Stimulated activated effector memory CD8-positive, alpha-beta T cell treated with anti-CD3 and anti-CD28 coated beads, Interleukin-12 subunit alpha, Interleukin-12 subunit beta, amount 100 ng/mL, for 72 hours (primary cell): ENCODE results near the gene CASP8AP2.
"Not testable (repeated sequence)": the region's sequence is repeated elsewhere in the genome, so short reads cannot be mapped to it uniquely, and the experiment has no call there.

Experiments used
- ATAC-seq: fragments of 150-1000 bp; cut with Tn5 transposase; 2 replicates; pipeline ENCODE4 v1.10.0; 2021
- DNase-seq, 2 donors: peaks; one replicate each; pipeline ENCODE4 v3.0.0; 2021 to 2022; ENCODE audit warnings: low spot score in 2 of 2
- H3K27ac Mint-ChIP-seq: one replicate; pipeline ENCODE4 v1.8.0; 2022; ENCODE audit warnings: mild to moderate bottlenecking, mixed read lengths
- H3K36me3 Mint-ChIP-seq: one replicate; pipeline ENCODE4 v1.8.0; 2022; ENCODE audit warnings: mild to moderate bottlenecking, mixed read lengths
- H3K4me1 Mint-ChIP-seq: one replicate; pipeline ENCODE4 v1.8.0; 2022; ENCODE audit warnings: mixed read lengths
- H3K4me3 Mint-ChIP-seq: one replicate; pipeline ENCODE4 v1.8.0; 2022; ENCODE audit warnings: mild to moderate bottlenecking, mixed read lengths
- H3K9me3 Mint-ChIP-seq: one replicate; pipeline ENCODE4 v1.8.0; 2022; ENCODE audit warnings: mixed read lengths

CASP8AP2 gene

DNA sequence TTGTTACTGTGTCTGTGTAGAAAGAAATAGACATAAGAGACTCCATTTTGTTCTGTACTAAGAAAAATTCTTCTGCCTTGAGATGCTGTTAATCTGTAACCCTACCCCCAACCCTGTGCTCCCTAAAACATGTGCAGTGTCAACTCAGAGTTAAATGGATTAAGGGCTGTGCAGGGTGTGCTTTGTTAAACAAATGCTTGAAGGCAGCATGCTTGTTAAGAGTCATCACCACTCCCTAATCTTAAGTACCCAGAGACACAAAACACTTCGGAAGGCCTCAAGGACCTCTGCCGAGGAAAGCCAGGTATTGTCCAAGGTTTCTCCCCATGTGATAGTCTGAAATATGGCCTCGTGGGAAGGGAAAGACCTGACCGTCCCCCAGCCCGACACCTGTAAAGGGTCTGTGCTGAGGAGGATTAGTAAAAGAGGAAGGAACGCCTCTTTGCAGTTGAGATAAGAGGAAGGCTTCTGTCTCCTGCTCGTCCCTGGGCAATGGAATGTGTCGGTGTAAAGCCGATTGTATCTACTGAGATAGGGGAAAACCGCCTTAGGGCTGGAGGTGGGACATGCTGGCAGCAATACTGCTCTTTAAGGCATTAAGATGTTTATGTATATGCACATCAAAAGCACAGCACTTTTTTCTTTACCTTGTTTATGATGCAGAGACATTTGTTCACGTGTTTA is 61.3 kb downstream of the CASP8AP2 start:
- not testable (repeated sequence) for H3K9me3 Mint-ChIP-seq, H3K4me1 Mint-ChIP-seq, ATAC-seq, H3K36me3 Mint-ChIP-seq, DNase-seq, H3K27ac Mint-ChIP-seq, H3K4me3 Mint-ChIP-seq

DNA sequence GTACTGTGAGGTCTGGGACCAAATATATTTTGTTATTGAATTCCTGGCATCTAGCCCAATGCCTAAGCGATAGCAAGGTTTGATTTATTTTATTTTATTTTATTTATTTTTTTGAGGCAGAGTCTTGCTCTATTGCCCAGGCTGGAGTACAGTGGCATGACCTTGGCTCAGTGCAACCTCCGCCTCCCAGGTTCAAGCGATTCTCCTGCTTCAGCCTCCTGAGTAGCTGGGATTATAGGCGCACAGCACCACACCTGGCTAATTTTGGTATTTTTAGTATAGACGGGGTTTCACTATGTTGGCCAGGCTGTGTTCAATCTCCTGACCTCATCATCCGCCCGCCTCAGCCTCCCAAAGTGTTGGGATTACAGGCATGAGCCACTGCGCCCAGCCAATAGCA is 62.9 kb downstream of the CASP8AP2 start:
- not testable (repeated sequence) for ATAC-seq, H3K27ac Mint-ChIP-seq, DNase-seq, H3K4me1 Mint-ChIP-seq, H3K9me3 Mint-ChIP-seq, H3K36me3 Mint-ChIP-seq, H3K4me3 Mint-ChIP-seq

DNA sequence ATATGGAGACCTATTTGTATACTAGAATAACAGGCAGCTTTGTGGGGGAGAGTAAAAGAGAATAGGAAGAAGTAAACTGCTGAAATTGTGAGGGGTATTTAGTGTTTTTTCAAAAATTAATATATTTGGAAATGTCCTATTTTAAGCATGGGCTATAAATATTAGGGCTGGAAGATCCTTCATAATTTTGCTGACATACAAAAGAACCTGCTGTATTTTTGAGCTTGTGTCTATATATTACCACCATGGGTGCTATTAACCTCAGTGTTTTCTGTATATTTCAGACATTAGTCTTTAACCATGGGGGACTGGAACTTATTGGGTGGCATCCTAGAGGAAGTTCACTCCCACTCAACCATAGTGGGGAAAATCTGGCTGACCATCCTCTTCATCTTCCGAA is 64.5 kb downstream of the CASP8AP2 start, which contains the start of gene GJA10:
Gene GJA10, plus strand, starts transcription at position 301 of the 400 bp plus-strand sequence. Its CDS starts 0 bp downstream, at position 301.
- Mint-ChIP-seq H3K4me3 (no peak within 1 kb of the TSS), H3K4me1 (peaks cover under 1% of the 10 kb centered on the region), H3K9me3 (no peaks in the 10 kb centered on the region), H3K36me3 (no peaks in the 10 kb centered on the region), H3K27ac (no peak within 1 kb of the TSS)
- ATAC-seq: no peak
- DNase-seq: no peak

DNA sequence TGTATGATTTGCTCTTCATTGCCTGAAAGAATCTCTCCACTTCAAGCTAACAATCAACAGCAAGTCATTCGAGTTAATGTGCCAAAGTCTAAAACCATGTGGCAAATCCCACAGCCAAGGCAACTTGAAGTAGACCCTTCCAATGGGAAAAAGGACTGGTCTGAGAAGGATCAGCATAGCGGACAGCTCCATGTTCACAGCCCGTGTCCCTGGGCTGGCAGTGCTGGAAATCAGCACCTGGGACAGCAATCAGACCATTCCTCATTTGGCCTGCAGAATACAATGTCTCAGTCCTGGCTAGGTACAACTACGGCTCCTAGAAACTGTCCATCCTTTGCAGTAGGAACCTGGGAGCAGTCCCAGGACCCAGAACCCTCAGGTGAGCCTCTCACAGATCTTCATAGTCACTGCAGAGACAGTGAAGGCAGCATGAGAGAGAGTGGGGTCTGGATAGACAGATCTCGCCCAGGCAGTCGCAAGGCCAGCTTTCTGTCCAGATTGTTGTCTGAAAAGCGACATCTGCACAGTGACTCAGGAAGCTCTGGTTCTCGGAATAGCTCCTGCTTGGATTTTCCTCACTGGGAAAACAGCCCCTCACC is 65.7 kb downstream of the CASP8AP2 start:
- H3K4me3 Mint-ChIP-seq: no peak overlapping the region
- no peaks in the 10 kb centered on the region for H3K4me1 Mint-ChIP-seq
- H3K9me3 Mint-ChIP-seq: no peaks in the 10 kb centered on the region
- ATAC-seq (no peak), DNase-seq (no peak)
- no peak overlapping the region for H3K27ac Mint-ChIP-seq
- H3K36me3 Mint-ChIP-seq: no peaks in the 10 kb centered on the region

DNA sequence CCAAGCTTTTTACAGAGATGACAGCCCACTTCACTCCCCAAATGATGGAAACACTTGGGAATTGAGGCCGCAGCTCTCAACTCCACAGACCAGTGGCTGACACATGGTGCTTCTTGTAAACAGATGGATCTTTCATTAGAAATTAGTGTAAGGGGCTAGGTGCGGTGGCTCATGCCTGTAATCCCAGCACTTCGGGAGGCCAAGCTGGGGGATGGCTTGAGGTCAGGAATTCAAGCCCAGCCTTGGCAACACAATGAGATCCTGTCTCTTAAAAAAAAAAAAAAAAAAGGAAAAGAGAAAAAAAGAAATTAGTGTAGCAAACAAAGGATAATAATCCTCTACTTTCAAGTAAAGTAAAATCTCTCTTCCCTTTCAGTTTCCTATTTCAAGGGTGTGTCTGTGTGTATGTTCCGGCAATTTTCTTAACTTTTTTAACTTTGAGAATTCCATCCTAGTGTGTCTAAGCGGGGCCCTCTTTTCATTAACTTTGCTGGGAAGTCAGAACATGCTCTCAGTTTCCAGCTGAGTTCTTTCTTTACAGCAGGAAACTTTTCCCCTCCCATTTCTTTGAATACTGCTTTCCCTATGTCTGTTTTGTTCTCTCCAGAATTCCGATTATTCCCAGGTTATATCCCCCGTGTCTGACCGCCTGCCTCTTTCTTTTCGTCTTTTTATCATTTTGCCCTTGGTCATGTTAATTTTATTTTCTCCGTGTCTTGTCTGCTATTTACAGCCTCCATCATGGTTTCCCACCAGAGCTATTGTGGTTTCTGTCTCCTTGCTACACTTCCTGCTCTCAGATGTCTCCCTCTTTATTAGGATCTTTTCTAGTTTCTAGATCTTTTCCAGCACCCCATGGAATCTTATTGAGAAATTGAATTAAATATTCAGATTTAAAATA is 80.6 kb downstream of the CASP8AP2 start:
- not testable (repeated sequence) for H3K4me1 Mint-ChIP-seq, H3K27ac Mint-ChIP-seq, ATAC-seq, H3K4me3 Mint-ChIP-seq, H3K9me3 Mint-ChIP-seq, DNase-seq, H3K36me3 Mint-ChIP-seq

DNA sequence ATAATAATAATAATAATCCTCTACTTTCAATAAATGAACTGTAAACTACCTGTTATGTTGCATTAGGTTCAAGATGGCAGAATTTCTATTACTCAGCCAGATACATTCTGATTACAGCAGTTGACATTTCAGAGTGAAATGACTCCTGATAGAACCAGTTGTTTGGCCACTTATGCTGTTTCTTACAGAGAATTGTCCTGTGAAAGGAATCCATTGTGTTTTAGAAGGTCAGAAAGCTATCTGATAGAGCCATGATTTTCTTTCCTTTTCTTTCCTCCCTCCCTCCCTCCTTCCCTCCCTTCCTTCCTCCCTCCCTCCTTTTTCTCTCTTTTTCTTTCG is 81.2 kb downstream of the CASP8AP2 start:
- no peaks in the 10 kb centered on the region for H3K36me3 Mint-ChIP-seq
- H3K4me3 Mint-ChIP-seq: no peak overlapping the region
- no peak for DNase-seq
- H3K27ac Mint-ChIP-seq: no peak overlapping the region
- H3K9me3 Mint-ChIP-seq: peaks cover 5% of the 10 kb centered on the region
- no peaks in the 10 kb centered on the region for H3K4me1 Mint-ChIP-seq
- ATAC-seq: no peak

DNA sequence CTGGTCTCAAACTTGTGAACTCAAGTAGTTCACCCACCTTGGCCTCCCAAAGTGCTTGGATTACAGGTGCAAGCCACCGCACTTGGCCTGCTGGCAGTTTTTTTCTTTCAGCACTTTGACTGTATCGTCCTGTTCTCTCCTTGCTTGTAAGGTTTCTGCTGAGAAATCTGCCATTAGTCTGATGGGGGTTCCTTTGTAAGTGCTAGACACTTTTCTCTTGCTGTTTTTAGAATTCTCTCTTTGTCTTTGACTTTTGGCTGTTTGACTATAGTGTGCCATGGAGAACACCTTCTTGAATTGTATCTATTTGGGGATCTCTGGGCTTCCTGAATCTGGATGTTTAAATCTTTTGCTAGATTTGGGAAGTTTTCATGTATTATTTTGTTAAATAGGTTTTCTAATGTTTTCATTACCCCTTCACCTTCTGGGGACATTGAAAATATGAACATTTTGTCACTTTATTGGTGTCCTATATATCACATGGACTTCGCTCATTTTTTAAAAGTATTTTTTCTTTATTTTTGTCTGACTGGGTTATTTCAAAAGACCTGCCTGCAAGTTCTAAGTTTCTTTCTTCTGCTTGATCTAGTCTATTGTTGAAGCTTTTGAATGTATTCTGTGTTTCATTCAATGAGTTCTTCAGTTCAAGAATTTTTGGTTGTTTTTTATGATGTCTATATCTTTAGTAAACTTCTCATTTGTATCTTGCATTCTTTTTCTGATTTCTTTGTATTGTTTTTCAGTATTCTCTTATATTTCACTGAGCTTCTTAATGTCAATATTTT is 86.6 kb downstream of the CASP8AP2 start:
- ATAC-seq (no peak), DNase-seq (no peak)
- no peak overlapping the region for H3K4me3 Mint-ChIP-seq
- H3K9me3 Mint-ChIP-seq: peaks cover 17% of the 10 kb centered on the region
- no peaks in the 10 kb centered on the region for H3K36me3 Mint-ChIP-seq
- H3K27ac Mint-ChIP-seq: no peak overlapping the region
- H3K4me1 Mint-ChIP-seq: no peaks in the 10 kb centered on the region

DNA sequence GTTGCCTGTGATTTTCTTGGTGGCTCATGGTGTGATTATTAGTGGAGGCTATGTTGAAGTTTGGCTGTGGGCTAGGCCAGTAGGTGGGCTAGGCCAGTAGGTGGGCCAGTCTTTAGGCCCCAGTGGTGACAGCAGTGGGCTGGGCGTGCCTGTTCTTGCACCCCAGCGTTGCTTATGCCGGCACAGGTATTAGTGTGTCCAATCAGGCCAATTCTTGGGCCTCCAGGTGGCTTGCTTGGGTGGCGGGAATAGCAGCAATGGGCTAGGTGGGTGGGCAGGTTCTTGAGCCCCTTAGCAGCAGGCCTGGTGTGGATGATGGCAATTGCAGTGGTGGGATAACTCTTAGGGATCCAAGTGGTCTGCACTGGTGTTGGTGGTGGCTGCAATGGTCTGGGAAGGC is 87.5 kb downstream of the CASP8AP2 start:
- Mint-ChIP-seq H3K27ac (no peak overlapping the region), H3K36me3 (no peaks in the 10 kb centered on the region)
- no peak for ATAC-seq

GRCh38 chr6:89917801-89918366 is 88.2 kb downstream of the CASP8AP2 start:
- no peaks in the 10 kb centered on the region for H3K4me1 Mint-ChIP-seq
- ATAC-seq: no peak
- no peak overlapping the region for H3K4me3 Mint-ChIP-seq

More for the DNA sequence above, 87.5 kb downstream of the CASP8AP2 start:
- no peak for DNase-seq
- H3K4me3 Mint-ChIP-seq: no peak overlapping the region
- peaks cover 17% of the 10 kb centered on the region for H3K9me3 Mint-ChIP-seq
- H3K4me1 Mint-ChIP-seq: no peaks in the 10 kb centered on the region

More at GRCh38 chr6:89917801-89918366, 88.2 kb downstream of the CASP8AP2 start:
- peaks cover 17% of the 10 kb centered on the region for H3K9me3 Mint-ChIP-seq
- no peak overlapping the region for H3K27ac Mint-ChIP-seq
- H3K36me3 Mint-ChIP-seq: no peaks in the 10 kb centered on the region
- no peak for DNase-seq
